K562 (cell line): ENCODE results near the gene DGUOK. TPM values are rescaled to one million over a fixed set of nuclear protein-coding genes. Genes with fewer than 3 reads are reported as not detected.

Experiments used
- CBFA2T3 ChIP-seq: fragments of 450-650 bp; IDR thresholded peaks from 2 replicates; pipeline ENCODE4 v1.6.1; 2017
- CREBBP ChIP-seq: IDR thresholded peaks from one replicate; pipeline ENCODE4 v1.6.1; 2012; ENCODE audit warnings: low read depth, mild to moderate bottlenecking, control low read depth, inconsistent platforms, low read length
- DACH1 ChIP-seq: fragments of 450-650 bp; IDR thresholded peaks from 2 replicates; pipeline ENCODE4 v1.6.1; 2018; ENCODE audit not compliant: partially characterized antibody
- KDM1A ChIP-seq, 2 experiments: fragments of 450-650 bp; IDR thresholded peaks; 2 replicates each; pipeline ENCODE4 v1.6.1; 2016; ENCODE audit warnings: mild to moderate bottlenecking in 2 of 2
- KDM2B ChIP-seq: fragments of 250-450 bp; sonication (Bioruptor Pico); IDR thresholded peaks from 2 replicates; pipeline ENCODE4 v1.8.0; 2021; ENCODE audit warnings: mild to moderate bottlenecking, moderate library complexity
- KLF1 ChIP-seq: fragments of 450-650 bp; IDR thresholded peaks from 2 replicates; pipeline ENCODE4 v1.6.1; 2016; ENCODE audit warnings: missing genetic modification characterization, missing compliant biosample characterization
- POLR3A ChIP-seq: IDR thresholded peaks from 2 replicates; pipeline ENCODE4 v1.6.1; 2011; ENCODE audit warnings: borderline replicate concordance, mild to moderate bottlenecking, moderate library complexity; ENCODE audit not compliant: insufficient read length, insufficient read depth; ENCODE audit errors: extremely low read depth
- PYGO2 ChIP-seq: fragments of 450-650 bp; IDR thresholded peaks from 2 replicates; pipeline ENCODE4 v1.6.1; 2016; ENCODE audit warnings: mild to moderate bottlenecking, missing genetic modification characterization, moderate library complexity, missing compliant biosample characterization
- SPI1 ChIP-seq: IDR thresholded peaks from 2 replicates; pipeline ENCODE4 v1.6.1; 2011; ENCODE audit warnings: low read depth, low read length, control low read depth, borderline replicate concordance
- SREBF1 ChIP-seq: fragments of 150-350 bp; IDR thresholded peaks from 2 replicates; pipeline ENCODE4 v1.6.1; 2014; ENCODE audit warnings: antibody characterized with exemption, low read depth, low read length, borderline replicate concordance
- ZKSCAN1 ChIP-seq: fragments of 150-350 bp; IDR thresholded peaks from 2 replicates; pipeline ENCODE4 v1.6.1; 2016; ENCODE audit warnings: low read depth, low read length
- polyA plus RNA-seq, 8 experiments: library from polyadenylated mRNA; depleted of rRNA in 4 of 8; stranded (reverse) in 5 of 8; unstranded in 3 of 8; fragments of >200 nt; fragmentation: Nextera tagmentation in 2 of 8; fragmentation: Illumina TruSeq in 1 of 8; extraction: Ambion mirVana in 2 of 8; extraction: Trizol in 1 of 8; gene quantifications; 2 replicates each; pipeline versions ENCODE4 v1.2.1 to v1.2.3, GENCODE V29; 2011 to 2014; ENCODE audit warnings: inconsistent platforms in 1 of 8, missing spikeins in 1 of 8
- total RNA-seq, 7 experiments: library from RNA; depleted of rRNA in 6 of 7; stranded (reverse); fragments of >200 nt in 6 of 7; fragmentation: Illumina TruSeq in 2 of 7; extraction: Trizol in 2 of 7; gene quantifications; 2 replicates each; pipeline versions ENCODE4 v1.2.1 to v1.2.3, GENCODE V29; 2011 to 2021; ENCODE audit warnings: low replicate concordance in 1 of 7
- TF ChIP-seq, protein P1 (sequence below): fragments of 450-650 bp; IDR thresholded peaks from 2 replicates; pipeline ENCODE4 v1.6.1; 2016; ENCODE audit warnings: antibody characterized with exemption
- TF ChIP-seq, protein P2 (sequence below), 2 experiments: fragments of 450-650 bp; conservative IDR thresholded peaks; 2 replicates each; pipeline ENCODE4 v1.6.1; 2017; ENCODE audit warnings: mild to moderate bottlenecking in 2 of 2, moderate library complexity in 2 of 2
- TF ChIP-seq, protein P3 (sequence below): sonication (generic); formaldehyde crosslinking; IDR thresholded peaks from 2 replicates; pipeline ENCODE4 v1.8.1; 2023; ENCODE audit warnings: mild to moderate bottlenecking, missing genetic modification reagents, moderate library complexity
- TF ChIP-seq, protein P4 (sequence below): fragments of 450-650 bp; IDR thresholded peaks from 2 replicates; pipeline ENCODE4 v1.6.1; 2016; ENCODE audit warnings: missing biosample characterization, missing genetic modification characterization
- TF ChIP-seq, protein P5 (sequence below), 2 experiments: fragments of 150-350 bp in 1 of 2; IDR thresholded peaks; 2 replicates each; pipeline ENCODE4 v1.6.1; 2012 to 2016; ENCODE audit warnings: low read depth in 2 of 2, low read length in 2 of 2, mild to moderate bottlenecking in 1 of 2, moderate library complexity in 1 of 2
- TF ChIP-seq, protein P6 (sequence below): fragments of 250-450 bp; sonication (Bioruptor Pico); IDR thresholded peaks from 2 replicates; pipeline ENCODE4 v1.9.0; 2021; ENCODE audit warnings: mild to moderate bottlenecking, inconsistent platforms

The DGUOK gene
- total and polyA plus RNA-seq, 9 of the 15 experiments (the other 6 are each of a cell fraction or from before 2014, with no cell fraction given): 67.0 to 288 (median 126) TPM

DNA sequence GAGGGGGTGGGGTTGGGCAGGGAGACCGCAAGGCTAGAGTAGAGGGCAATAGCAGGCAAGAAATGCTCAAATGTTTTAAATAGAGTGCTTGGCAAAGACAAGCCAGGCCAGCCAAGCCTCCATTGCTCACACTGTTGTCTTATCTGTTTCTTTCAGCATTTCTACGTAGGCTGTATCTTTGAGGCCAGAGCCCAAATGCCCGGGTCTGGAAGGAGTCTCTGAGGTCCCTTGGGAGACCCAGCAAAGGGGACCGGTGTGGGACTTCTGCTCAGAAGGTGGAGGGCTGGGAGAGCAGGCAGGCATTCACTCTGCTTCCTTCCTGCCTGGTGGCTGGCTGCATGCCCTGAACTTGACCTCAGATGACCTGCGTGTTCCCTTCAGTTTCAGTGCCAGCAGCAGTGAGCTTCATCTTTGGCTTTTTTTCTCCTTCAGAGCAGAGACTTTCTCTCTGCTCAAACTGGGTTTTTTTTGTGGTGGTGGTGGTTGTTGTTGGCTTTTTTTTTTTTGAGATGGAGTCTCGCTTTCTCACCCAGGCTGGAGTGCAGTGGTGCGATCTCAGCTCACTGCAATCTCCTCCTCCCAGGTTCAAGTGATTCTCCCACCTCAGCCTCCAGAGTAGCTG is 44.3 kb downstream of the DGUOK start (continued):
- TF ChIP-seq, protein P1, sequence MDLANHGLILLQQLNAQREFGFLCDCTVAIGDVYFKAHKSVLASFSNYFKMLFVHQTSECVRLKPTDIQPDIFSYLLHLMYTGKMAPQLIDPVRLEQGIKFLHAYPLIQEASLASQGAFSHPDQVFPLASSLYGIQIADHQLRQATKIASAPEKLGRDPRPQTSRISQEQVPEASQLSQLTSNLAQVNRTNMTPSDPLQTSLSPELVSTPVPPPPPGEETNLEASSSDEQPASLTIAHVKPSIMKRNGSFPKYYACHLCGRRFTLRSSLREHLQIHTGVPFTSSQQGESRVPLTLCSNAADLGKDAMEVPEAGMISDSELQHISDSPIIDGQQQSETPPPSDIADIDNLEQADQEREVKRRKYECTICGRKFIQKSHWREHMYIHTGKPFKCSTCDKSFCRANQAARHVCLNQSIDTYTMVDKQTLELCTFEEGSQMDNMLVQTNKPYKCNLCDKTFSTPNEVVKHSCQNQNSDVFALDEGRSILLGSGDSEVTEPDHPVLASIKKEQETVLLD: no peak
- no peak for TF ChIP-seq POLR3A
- TF ChIP-seq KDM2B: no peak
- TF ChIP-seq SPI1: no peak
- no peak for TF ChIP-seq PYGO2
- TF ChIP-seq, protein P2, sequence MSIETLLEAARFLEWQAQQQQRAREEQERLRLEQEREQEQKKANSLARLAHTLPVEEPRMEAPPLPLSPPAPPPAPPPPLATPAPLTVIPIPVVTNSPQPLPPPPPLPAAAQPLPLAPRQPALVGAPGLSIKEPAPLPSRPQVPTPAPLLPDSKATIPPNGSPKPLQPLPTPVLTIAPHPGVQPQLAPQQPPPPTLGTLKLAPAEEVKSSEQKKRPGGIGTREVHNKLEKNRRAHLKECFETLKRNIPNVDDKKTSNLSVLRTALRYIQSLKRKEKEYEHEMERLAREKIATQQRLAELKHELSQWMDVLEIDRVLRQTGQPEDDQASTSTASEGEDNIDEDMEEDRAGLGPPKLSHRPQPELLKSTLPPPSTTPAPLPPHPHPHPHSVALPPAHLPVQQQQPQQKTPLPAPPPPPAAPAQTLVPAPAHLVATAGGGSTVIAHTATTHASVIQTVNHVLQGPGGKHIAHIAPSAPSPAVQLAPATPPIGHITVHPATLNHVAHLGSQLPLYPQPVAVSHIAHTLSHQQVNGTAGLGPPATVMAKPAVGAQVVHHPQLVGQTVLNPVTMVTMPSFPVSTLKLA (conservative IDR thresholded peaks at IDR 0.05): peak in 1 of 2 experiments; percentile 29; a peak in 1 of 4 replicates
- peak; percentile 93 for TF ChIP-seq CBFA2T3
- no peak for TF ChIP-seq DACH1
- TF ChIP-seq, protein P3, sequence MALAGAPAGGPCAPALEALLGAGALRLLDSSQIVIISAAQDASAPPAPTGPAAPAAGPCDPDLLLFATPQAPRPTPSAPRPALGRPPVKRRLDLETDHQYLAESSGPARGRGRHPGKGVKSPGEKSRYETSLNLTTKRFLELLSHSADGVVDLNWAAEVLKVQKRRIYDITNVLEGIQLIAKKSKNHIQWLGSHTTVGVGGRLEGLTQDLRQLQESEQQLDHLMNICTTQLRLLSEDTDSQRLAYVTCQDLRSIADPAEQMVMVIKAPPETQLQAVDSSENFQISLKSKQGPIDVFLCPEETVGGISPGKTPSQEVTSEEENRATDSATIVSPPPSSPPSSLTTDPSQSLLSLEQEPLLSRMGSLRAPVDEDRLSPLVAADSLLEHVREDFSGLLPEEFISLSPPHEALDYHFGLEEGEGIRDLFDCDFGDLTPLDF (CRISPR knock-in tag): no peak
- TF ChIP-seq SREBF1: no peak
- TF ChIP-seq, protein P4, sequence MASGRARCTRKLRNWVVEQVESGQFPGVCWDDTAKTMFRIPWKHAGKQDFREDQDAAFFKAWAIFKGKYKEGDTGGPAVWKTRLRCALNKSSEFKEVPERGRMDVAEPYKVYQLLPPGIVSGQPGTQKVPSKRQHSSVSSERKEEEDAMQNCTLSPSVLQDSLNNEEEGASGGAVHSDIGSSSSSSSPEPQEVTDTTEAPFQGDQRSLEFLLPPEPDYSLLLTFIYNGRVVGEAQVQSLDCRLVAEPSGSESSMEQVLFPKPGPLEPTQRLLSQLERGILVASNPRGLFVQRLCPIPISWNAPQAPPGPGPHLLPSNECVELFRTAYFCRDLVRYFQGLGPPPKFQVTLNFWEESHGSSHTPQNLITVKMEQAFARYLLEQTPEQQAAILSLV (tag): no peak
- TF ChIP-seq ZKSCAN1: no peak
- TF ChIP-seq, protein P5, sequence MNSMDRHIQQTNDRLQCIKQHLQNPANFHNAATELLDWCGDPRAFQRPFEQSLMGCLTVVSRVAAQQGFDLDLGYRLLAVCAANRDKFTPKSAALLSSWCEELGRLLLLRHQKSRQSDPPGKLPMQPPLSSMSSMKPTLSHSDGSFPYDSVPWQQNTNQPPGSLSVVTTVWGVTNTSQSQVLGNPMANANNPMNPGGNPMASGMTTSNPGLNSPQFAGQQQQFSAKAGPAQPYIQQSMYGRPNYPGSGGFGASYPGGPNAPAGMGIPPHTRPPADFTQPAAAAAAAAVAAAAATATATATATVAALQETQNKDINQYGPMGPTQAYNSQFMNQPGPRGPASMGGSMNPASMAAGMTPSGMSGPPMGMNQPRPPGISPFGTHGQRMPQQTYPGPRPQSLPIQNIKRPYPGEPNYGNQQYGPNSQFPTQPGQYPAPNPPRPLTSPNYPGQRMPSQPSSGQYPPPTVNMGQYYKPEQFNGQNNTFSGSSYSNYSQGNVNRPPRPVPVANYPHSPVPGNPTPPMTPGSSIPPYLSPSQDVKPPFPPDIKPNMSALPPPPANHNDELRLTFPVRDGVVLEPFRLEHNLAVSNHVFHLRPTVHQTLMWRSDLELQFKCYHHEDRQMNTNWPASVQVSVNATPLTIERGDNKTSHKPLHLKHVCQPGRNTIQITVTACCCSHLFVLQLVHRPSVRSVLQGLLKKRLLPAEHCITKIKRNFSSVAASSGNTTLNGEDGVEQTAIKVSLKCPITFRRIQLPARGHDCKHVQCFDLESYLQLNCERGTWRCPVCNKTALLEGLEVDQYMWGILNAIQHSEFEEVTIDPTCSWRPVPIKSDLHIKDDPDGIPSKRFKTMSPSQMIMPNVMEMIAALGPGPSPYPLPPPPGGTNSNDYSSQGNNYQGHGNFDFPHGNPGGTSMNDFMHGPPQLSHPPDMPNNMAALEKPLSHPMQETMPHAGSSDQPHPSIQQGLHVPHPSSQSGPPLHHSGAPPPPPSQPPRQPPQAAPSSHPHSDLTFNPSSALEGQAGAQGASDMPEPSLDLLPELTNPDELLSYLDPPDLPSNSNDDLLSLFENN (IDR thresholded peaks at IDR 0.05; ENCODE audit: low read depth in 2 of 2, low read length in 2 of 2): no peak
- no peak for TF ChIP-seq KLF1
- no peak for TF ChIP-seq CREBBP
- TF ChIP-seq KDM1A (IDR thresholded peaks at IDR 0.05): no peak; a peak in 1 of 4 replicates
- TF ChIP-seq, protein P6, sequence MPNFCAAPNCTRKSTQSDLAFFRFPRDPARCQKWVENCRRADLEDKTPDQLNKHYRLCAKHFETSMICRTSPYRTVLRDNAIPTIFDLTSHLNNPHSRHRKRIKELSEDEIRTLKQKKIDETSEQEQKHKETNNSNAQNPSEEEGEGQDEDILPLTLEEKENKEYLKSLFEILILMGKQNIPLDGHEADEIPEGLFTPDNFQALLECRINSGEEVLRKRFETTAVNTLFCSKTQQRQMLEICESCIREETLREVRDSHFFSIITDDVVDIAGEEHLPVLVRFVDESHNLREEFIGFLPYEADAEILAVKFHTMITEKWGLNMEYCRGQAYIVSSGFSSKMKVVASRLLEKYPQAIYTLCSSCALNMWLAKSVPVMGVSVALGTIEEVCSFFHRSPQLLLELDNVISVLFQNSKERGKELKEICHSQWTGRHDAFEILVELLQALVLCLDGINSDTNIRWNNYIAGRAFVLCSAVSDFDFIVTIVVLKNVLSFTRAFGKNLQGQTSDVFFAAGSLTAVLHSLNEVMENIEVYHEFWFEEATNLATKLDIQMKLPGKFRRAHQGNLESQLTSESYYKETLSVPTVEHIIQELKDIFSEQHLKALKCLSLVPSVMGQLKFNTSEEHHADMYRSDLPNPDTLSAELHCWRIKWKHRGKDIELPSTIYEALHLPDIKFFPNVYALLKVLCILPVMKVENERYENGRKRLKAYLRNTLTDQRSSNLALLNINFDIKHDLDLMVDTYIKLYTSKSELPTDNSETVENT (CRISPR knock-in tag): no peak
